Peyer's patch (tissue), 4 donors: ENCODE measurements around the gene GASK1A.

ENCODE experiments used
- POLR2A ChIP-seq, 2 donors: fragments of 450-650 bp; IDR thresholded peaks; one replicate each; pipeline ENCODE4 v1.5.1; 2017; ENCODE audit warnings: antibody characterized with exemption in 2 of 2, mild to moderate bottlenecking in 2 of 2, moderate library complexity in 2 of 2
- TF ChIP-seq, protein P1 (sequence below), 6 experiments: fragments of 450-650 bp in 4 of 6; fragments of 200-600 bp in 2 of 6; sonication (generic) in 1 of 6; IDR thresholded peaks; one replicate each; pipeline ENCODE4 v1.5.1; 2017 to 2019; ENCODE audit warnings: antibody characterized with exemption in 6 of 6, mild to moderate bottlenecking in 3 of 6, moderate library complexity in 1 of 6

DNA sequence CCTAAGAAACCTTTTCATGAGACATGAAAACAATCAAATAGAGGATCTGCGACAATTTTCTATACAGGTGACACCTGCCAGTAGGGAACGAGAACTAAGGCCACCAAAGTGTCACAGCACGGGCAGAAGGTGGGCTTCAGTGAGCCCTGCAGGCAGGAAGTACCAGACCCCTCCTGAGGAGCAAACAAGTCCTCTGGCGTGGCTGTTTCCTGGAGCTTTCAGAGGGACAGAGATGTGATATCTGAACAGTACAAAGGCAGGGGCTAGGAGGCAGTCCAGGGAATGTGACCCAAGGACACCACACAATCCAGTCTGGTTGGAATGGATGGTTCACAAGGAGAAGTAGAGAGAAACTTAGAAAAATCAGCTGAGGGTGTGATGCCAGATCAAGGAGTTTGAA is 110.0 kb downstream of the GASK1A start:
- TF ChIP-seq, protein P1, sequence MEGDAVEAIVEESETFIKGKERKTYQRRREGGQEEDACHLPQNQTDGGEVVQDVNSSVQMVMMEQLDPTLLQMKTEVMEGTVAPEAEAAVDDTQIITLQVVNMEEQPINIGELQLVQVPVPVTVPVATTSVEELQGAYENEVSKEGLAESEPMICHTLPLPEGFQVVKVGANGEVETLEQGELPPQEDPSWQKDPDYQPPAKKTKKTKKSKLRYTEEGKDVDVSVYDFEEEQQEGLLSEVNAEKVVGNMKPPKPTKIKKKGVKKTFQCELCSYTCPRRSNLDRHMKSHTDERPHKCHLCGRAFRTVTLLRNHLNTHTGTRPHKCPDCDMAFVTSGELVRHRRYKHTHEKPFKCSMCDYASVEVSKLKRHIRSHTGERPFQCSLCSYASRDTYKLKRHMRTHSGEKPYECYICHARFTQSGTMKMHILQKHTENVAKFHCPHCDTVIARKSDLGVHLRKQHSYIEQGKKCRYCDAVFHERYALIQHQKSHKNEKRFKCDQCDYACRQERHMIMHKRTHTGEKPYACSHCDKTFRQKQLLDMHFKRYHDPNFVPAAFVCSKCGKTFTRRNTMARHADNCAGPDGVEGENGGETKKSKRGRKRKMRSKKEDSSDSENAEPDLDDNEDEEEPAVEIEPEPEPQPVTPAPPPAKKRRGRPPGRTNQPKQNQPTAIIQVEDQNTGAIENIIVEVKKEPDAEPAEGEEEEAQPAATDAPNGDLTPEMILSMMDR (IDR thresholded peaks at IDR 0.05) = no peak
- no peak for TF ChIP-seq POLR2A (IDR thresholded peaks at IDR 0.05)
